Subcutaneous adipose tissue (tissue), 4 donors: ENCODE results near the gene NPRL2. TPM values are rescaled to one million over a fixed set of nuclear protein-coding genes. Genes with fewer than 3 reads are reported as not detected.

ENCODE experiments used
- CTCF ChIP-seq: fragments of 450-650 bp; IDR thresholded peaks from one replicate; pipeline ENCODE4 v1.5.1; 2016; ENCODE audit warnings: low read depth, mild to moderate bottlenecking, control low read depth, antibody characterized with exemption, moderate library complexity
- total RNA-seq, 4 donors: library from RNA; depleted of rRNA; stranded (reverse); fragments of >200 nt; gene quantifications; one replicate each; pipeline ENCODE4 v1.1.0, GENCODE V29; 2016

Gene NPRL2
- total RNA-seq, 4 donors from 2014 or later, result 14.3 to 18.8 (median 17.5) TPM

GRCh38 chr3:50331364-50331907, 19.1 kb downstream of the NPRL2 start:
- TF ChIP-seq CTCF, result no peak

- no peak for TF ChIP-seq CTCF
Measured at GRCh38 chr3:50330330-50330729, 20.2 kb downstream of the NPRL2 start.

- TF ChIP-seq CTCF, result no peak
Measured at GRCh38 chr3:50327943-50328691, 22.5 kb downstream of the NPRL2 start, which contains the start of gene TUSC2. TUSC2 (minus strand) TSS chr3:50328223; CDS start chr3:50328099, 124 bp downstream.

GRCh38 chr3:50327129-50327528, 23.4 kb downstream of the NPRL2 start:
- TF ChIP-seq CTCF, result no peak

GRCh38 chr3:50326182-50326541, 24.4 kb downstream of the NPRL2 start:
- no peak for TF ChIP-seq CTCF

GRCh38 chr3:50325497-50326181, 24.9 kb downstream of the NPRL2 start:
- TF ChIP-seq CTCF, result no peak

- TF ChIP-seq CTCF, result no peak
Measured at GRCh38 chr3:50325113-50325480, 25.5 kb downstream of the NPRL2 start.
